ENCODE results near the gene ZNF608.

GRCh38 chr5:124743602-124744169, 2.8 kb downstream of the ZNF608 start:
- TF ChIP-seq POLR2A (IDR thresholded peaks at IDR 0.05) (no peak), CTCF (IDR thresholded peaks at IDR 0.05) (no peak), EP300 (IDR thresholded peaks at IDR 0.05) (no peak)

Data from ovary (tissue), 3 donors.